DND-41 (cell line): ENCODE data around the gene MAP1LC3C.

ENCODE experiments used
- ATAC-seq: fragments of 200-7000 bp; cut with Tn5 transposase; 3 replicates; pipeline ENCODE4 v1.9.1; 2021; ENCODE audit warnings: low read depth; ENCODE audit not compliant: insufficient read depth
- DNase-seq: peaks from one replicate; pipeline ENCODE4 v3.0.0-alpha.2; 2020
- H2AFZ ChIP-seq: 2 replicates; pipeline ENCODE4 v1.6.0; 2012; ENCODE audit warnings: low read depth, low read length
- H3K27ac ChIP-seq: 2 replicates; pipeline ENCODE4 v1.5.1; 2012; ENCODE audit warnings: low read length, inconsistent platforms
- H3K27me3 ChIP-seq: fragments of 200-600 bp; sonication (generic); 2 replicates; pipeline ENCODE4 v1.6.0; 2012; ENCODE audit warnings: low read length, mild to moderate bottlenecking, inconsistent platforms; ENCODE audit not compliant: insufficient read depth, poor library complexity
- H3K36me3 ChIP-seq: 2 replicates; pipeline ENCODE4 v1.5.1; 2012; ENCODE audit warnings: low read length, inconsistent platforms; ENCODE audit not compliant: insufficient read depth
- H3K4me1 ChIP-seq: 2 replicates; pipeline ENCODE4 v1.5.1; 2012; ENCODE audit warnings: mild to moderate bottlenecking, low read length; ENCODE audit not compliant: insufficient read depth
- H3K4me2 ChIP-seq: 2 replicates; pipeline ENCODE4 v1.6.0; 2012; ENCODE audit warnings: mild to moderate bottlenecking, moderate library complexity, low read length, inconsistent platforms; ENCODE audit not compliant: insufficient read depth
- H3K4me3 ChIP-seq, 2 experiments: fragments of 200-600 bp in 1 of 2; shearing (Covaris generic) in 1 of 2; 2 replicates each; pipeline ENCODE4 v1.5.1; 2012 to 2016; ENCODE audit warnings: inconsistent platforms in 2 of 2, low read length in 2 of 2, mild to moderate bottlenecking in 2 of 2, low read depth in 1 of 2, moderate library complexity in 1 of 2
- H3K79me2 ChIP-seq: 2 replicates; pipeline ENCODE4 v1.6.0; 2012; ENCODE audit warnings: low read length, inconsistent platforms; ENCODE audit not compliant: insufficient read depth
- H3K9ac ChIP-seq: 2 replicates; pipeline ENCODE4 v1.6.0; 2012; ENCODE audit warnings: low read depth, mild to moderate bottlenecking, inconsistent platforms, low read length, moderate library complexity
- H3K9me3 ChIP-seq: 2 replicates; pipeline ENCODE4 v1.5.1; 2012; ENCODE audit warnings: low read length, moderate library complexity, mild to moderate bottlenecking, inconsistent platforms; ENCODE audit not compliant: insufficient read depth, severe bottlenecking
- H4K20me1 ChIP-seq: 2 replicates; pipeline ENCODE4 v1.6.0; 2012; ENCODE audit warnings: low read length; ENCODE audit not compliant: insufficient read depth
- EZH2 ChIP-seq: IDR thresholded peaks from 3 replicates; pipeline ENCODE4 v1.6.1; 2012; ENCODE audit warnings: borderline replicate concordance, low read depth, mild to moderate bottlenecking, moderate library complexity, low read length, inconsistent platforms; ENCODE audit not compliant: severe bottlenecking
- TF ChIP-seq, protein P1 (sequence below): IDR thresholded peaks from 2 replicates; pipeline ENCODE4 v1.5.1; 2012; ENCODE audit warnings: borderline replicate concordance, low read length, moderate library complexity, mild to moderate bottlenecking; ENCODE audit not compliant: poor library complexity, severe bottlenecking; ENCODE audit errors: extremely low read depth

MAP1LC3C gene

GRCh38 chr1:242008826-242009495, 10.1 kb upstream of the MAP1LC3C start:
- Histone ChIP-seq H4K20me1 (no peaks in the 10 kb centered on the region), H3K27me3 (no peaks in the 10 kb centered on the region), H3K4me2 (no peak overlapping the region), H3K9me3 (no peaks in the 10 kb centered on the region), H3K79me2 (no peaks in the 10 kb centered on the region), H3K4me3 (no peak overlapping the region), H3K9ac (no peak overlapping the region), H3K4me1 (no peaks in the 10 kb centered on the region), H3K27ac (no peak overlapping the region), H3K36me3 (no peaks in the 10 kb centered on the region), H2AFZ (no peak overlapping the region)
- no peak for TF ChIP-seq EZH2
- TF ChIP-seq, protein P1, sequence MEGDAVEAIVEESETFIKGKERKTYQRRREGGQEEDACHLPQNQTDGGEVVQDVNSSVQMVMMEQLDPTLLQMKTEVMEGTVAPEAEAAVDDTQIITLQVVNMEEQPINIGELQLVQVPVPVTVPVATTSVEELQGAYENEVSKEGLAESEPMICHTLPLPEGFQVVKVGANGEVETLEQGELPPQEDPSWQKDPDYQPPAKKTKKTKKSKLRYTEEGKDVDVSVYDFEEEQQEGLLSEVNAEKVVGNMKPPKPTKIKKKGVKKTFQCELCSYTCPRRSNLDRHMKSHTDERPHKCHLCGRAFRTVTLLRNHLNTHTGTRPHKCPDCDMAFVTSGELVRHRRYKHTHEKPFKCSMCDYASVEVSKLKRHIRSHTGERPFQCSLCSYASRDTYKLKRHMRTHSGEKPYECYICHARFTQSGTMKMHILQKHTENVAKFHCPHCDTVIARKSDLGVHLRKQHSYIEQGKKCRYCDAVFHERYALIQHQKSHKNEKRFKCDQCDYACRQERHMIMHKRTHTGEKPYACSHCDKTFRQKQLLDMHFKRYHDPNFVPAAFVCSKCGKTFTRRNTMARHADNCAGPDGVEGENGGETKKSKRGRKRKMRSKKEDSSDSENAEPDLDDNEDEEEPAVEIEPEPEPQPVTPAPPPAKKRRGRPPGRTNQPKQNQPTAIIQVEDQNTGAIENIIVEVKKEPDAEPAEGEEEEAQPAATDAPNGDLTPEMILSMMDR = no peak
- DNase-seq = no peak
- ATAC-seq = no peak

DNA sequence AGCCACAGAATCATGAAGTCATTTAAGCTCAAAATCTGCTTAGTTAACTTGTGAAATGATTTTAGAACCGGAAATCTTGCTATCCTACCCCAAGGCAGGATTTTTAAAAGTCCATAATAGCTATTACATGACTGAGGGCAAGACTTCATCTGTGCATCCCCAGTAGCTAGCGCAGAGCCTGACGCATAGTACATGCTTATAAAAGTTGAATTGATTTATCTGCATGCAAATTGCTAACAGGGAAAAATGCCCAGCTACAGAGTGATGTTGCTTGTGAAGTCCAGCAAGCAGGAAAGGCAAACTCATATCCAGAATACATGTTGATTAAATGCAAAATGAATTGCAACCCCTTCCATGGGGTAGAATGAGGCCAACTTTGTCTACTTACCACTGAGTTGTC, 8.1 kb upstream of the MAP1LC3C start:
- no peak overlapping the region for H3K27ac ChIP-seq
- H2AFZ ChIP-seq = no peak overlapping the region
- H3K4me3 ChIP-seq = no peak overlapping the region
- no peak overlapping the region for H3K9ac ChIP-seq
- H3K9me3 ChIP-seq = no peaks in the 10 kb centered on the region
- DNase-seq (no peak), ATAC-seq (no peak)
- no peaks in the 10 kb centered on the region for H3K36me3 ChIP-seq
- H3K4me2 ChIP-seq = no peak overlapping the region
- H3K4me1 ChIP-seq = no peaks in the 10 kb centered on the region
- H3K79me2 ChIP-seq = no peaks in the 10 kb centered on the region
- TF ChIP-seq, protein P1 = no peak
- TF ChIP-seq EZH2 = no peak
- H3K27me3 ChIP-seq = no peaks in the 10 kb centered on the region
- no peaks in the 10 kb centered on the region for H4K20me1 ChIP-seq

DNA sequence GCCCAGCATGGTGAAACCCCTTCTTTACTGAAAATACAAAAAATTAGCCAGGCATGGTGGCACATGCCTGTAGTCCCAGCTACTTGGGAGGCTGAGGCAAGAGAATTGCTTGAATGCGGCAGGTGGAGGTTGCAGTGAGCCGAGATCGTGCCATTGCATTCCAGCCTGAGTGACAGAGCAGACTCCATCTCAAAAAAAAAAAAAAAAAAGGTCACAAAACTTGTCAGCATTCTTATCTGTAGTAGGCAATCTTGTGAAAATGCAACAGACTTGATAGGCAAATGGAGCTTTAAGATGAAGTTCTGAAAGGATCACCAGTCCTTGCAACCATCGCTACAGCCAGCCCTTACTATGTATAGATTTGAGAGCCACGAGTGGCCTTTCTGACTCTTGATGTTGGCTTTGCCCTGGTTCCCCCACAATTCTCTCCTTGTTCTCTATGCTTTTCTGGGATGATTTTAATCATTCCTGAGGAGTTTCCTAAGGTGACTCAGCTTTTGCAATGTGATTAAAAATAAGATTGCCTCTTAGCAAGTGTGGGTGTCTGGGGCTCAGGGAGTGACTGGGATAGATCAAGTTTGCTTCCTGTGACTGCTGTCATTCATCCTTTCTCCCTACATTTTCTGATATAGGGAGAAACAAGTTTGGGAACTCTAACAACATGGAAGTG, 7.1 kb upstream of the MAP1LC3C start:
- Histone ChIP-seq H3K27me3 (no peaks in the 10 kb centered on the region), H3K9me3 (no peaks in the 10 kb centered on the region), H4K20me1 (no peaks in the 10 kb centered on the region), H3K27ac (no peak overlapping the region), H3K4me1 (no peaks in the 10 kb centered on the region), H3K9ac (no peak overlapping the region), H3K36me3 (no peaks in the 10 kb centered on the region), H3K4me2 (no peak overlapping the region), H3K4me3 (no peak overlapping the region), H2AFZ (no peak overlapping the region), H3K79me2 (no peaks in the 10 kb centered on the region)
- TF ChIP-seq EZH2 = no peak
- TF ChIP-seq, protein P1 = no peak
- ATAC-seq (no peak), DNase-seq (no peak)
